Stimulated activated effector memory CD8-positive, alpha-beta T cell treated with anti-CD3 and anti-CD28 coated beads, Interleukin-12 subunit alpha, Interleukin-12 subunit beta, amount 100 ng/mL, for 72 hours (primary cell): ENCODE results near the gene UBN2.

Source experiments
- ATAC-seq: fragments of 150-1000 bp; cut with Tn5 transposase; 2 replicates; pipeline ENCODE4 v1.10.0; 2021
- DNase-seq, 2 donors: peaks; one replicate each; pipeline ENCODE4 v3.0.0; 2021 to 2022; ENCODE audit warnings: low spot score in 2 of 2
- H3K27ac Mint-ChIP-seq: one replicate; pipeline ENCODE4 v1.8.0; 2022; ENCODE audit warnings: mild to moderate bottlenecking, mixed read lengths
- H3K36me3 Mint-ChIP-seq: one replicate; pipeline ENCODE4 v1.8.0; 2022; ENCODE audit warnings: mild to moderate bottlenecking, mixed read lengths
- H3K4me1 Mint-ChIP-seq: one replicate; pipeline ENCODE4 v1.8.0; 2022; ENCODE audit warnings: mixed read lengths
- H3K4me3 Mint-ChIP-seq: one replicate; pipeline ENCODE4 v1.8.0; 2022; ENCODE audit warnings: mild to moderate bottlenecking, mixed read lengths
- H3K9me3 Mint-ChIP-seq: one replicate; pipeline ENCODE4 v1.8.0; 2022; ENCODE audit warnings: mixed read lengths

Gene UBN2

DNA sequence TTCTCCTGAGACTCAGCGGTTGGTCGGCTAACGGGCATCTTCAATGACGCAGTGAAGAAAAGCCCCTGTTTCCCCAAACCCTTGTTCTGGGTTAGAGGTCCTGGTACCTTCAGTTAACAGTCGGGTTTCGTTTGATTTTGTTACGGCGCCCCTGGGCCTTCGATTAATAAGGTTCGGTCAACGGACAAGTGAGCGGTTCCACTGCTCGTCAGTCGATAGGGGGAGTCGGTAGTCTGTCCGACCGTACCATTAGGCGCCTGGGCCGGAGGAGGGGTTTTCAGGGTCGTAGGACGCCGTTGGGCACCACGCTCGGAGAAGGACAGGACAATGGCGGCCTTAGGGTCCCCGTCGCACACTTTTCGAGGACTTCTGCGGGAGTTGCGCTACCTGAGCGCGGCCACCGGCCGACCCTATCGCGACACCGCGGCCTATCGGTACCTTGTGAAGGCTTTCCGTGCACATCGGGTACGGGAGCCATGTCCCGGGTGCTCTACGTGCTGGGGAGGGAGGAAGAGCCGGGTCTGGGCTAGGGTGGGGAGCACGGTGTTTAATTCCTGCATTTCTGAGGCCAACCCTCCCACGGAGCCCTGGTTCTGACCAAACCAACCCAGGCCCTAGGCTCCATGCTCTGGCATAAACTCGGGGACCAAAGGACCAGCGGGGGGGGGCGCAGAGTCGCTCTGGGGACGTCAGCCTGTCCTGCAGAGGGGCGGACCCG is 110.2 kb downstream of the UBN2 start, which contains the start of gene FMC1:
Gene FMC1, plus strand, starts transcription at position 280 of the 718 bp plus-strand sequence. Its CDS starts 48 bp downstream, at position 328.
- ATAC-seq (peak; percentile 75), DNase-seq (peak; percentile 71 to 94)
- Mint-ChIP-seq H3K4me1 (peaks cover 24% of the 10 kb centered on the region), H3K36me3 (peaks cover 42% of the 10 kb centered on the region), H3K27ac (peak within 1 kb of the TSS; percentile 100), H3K4me3 (peak within 1 kb of the TSS; percentile 95), H3K9me3 (peaks cover 5% of the 10 kb centered on the region)

- ATAC-seq: no peak
- H3K4me1 Mint-ChIP-seq: peaks cover 24% of the 10 kb centered on the region
- peaks cover 5% of the 10 kb centered on the region for H3K9me3 Mint-ChIP-seq
- H3K36me3 Mint-ChIP-seq: peaks cover 48% of the 10 kb centered on the region
- DNase-seq: no peak
- peak overlapping the region; percentile 100 for H3K27ac Mint-ChIP-seq
- peak overlapping the region; percentile 95 for H3K4me3 Mint-ChIP-seq
These were observed 110.8 kb downstream of the UBN2 start for GRCh38 chr7:139341776-139342226.

DNA sequence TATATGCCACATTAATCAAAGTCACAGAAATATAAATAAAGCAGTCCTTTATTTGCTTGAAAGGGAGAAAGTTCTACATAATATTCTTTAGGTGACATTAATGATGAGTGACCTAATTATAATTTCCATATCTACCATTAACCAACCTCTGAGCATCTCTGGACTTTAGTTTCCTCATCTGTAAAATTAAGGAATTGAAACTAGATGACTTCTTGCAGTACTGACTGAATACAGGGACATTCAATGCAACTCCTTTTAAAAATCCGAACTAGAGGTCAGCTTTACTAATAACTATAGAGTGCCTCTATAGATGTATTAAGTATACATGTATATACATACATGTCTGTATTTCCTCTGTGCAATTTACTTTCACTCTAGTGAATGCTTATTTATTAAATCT is 114.0 kb downstream of the UBN2 start:
- H3K4me1 Mint-ChIP-seq: peaks cover 18% of the 10 kb centered on the region
- ATAC-seq (no peak), DNase-seq (no peak)
- peaks cover 68% of the 10 kb centered on the region for H3K36me3 Mint-ChIP-seq
- no peaks in the 10 kb centered on the region for H3K9me3 Mint-ChIP-seq
- H3K27ac Mint-ChIP-seq: no peak overlapping the region
- no peak overlapping the region for H3K4me3 Mint-ChIP-seq

GRCh38 chr7:139351027-139351426 is 120.0 kb downstream of the UBN2 start:
- Mint-ChIP-seq H3K36me3 (peaks cover 35% of the 10 kb centered on the region), H3K4me3 (no peak overlapping the region), H3K27ac (no peak overlapping the region), H3K9me3 (no peaks in the 10 kb centered on the region), H3K4me1 (peaks cover 7% of the 10 kb centered on the region)
- ATAC-seq (no peak), DNase-seq (no peak)

DNA sequence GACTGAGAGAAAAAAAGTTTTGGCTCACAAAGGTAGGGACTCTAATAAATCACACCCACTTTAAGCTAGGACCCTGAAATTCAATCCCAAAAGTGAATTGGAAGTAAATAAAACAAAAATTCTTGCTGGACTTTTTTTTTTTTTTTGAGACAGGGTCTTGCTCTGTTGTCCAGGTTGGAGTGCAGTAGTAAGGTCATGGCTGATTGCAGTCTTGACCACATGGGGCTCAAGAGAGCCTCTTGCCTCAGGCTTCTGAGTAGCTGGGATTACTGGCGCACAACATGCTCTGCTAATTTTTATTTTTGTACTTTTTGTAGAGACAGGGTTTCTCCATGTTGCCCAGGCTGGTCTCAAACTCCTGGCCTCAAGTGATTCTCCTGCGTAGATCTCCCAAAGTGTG is 123.7 kb downstream of the UBN2 start:
- Mint-ChIP-seq H3K36me3 (peaks cover 28% of the 10 kb centered on the region), H3K4me1 (peaks cover 14% of the 10 kb centered on the region), H3K4me3 (no peak overlapping the region), H3K27ac (no peak overlapping the region), H3K9me3 (no peaks in the 10 kb centered on the region)
- ATAC-seq (no peak), DNase-seq (no peak)

DNA sequence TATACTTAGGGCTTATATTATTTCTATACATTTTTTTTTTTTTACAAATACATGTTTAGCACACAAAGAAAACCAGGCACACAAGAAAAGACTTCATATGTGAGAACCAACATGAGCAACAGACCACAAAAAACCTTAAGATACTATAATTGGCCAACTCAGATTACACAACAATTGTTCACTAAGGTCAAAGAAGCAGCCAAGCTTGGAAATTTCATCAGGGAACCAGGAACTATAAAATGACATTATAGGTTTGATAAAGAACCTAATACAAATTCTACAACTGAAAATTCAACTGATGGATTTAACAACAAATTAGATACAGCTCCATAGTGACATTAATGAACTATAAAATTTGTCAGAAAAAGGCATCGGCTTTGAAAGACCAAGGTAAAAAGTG is 124.3 kb downstream of the UBN2 start:
- ATAC-seq: no peak
- no peak for DNase-seq
- Mint-ChIP-seq H3K4me1 (peaks cover 14% of the 10 kb centered on the region), H3K27ac (no peak overlapping the region), H3K4me3 (no peak overlapping the region), H3K36me3 (peaks cover 31% of the 10 kb centered on the region), H3K9me3 (no peaks in the 10 kb centered on the region)
